Stromal cell of bone marrow (primary cell): ENCODE measurements around the gene KRTAP10-2.
"Not testable (repeated sequence)": the region's sequence is repeated elsewhere in the genome, so short reads cannot be mapped to it uniquely, and the experiment has no call there.

Source experiments
- DNase-seq: peaks from one replicate; pipeline ENCODE4 v3.0.0-alpha.2; 2012; ENCODE audit warnings: low read depth

The KRTAP10-2 gene

GRCh38 chr21:44514218-44514520, 37.1 kb downstream of the KRTAP10-2 start:
- no peak for DNase-seq

DNA sequence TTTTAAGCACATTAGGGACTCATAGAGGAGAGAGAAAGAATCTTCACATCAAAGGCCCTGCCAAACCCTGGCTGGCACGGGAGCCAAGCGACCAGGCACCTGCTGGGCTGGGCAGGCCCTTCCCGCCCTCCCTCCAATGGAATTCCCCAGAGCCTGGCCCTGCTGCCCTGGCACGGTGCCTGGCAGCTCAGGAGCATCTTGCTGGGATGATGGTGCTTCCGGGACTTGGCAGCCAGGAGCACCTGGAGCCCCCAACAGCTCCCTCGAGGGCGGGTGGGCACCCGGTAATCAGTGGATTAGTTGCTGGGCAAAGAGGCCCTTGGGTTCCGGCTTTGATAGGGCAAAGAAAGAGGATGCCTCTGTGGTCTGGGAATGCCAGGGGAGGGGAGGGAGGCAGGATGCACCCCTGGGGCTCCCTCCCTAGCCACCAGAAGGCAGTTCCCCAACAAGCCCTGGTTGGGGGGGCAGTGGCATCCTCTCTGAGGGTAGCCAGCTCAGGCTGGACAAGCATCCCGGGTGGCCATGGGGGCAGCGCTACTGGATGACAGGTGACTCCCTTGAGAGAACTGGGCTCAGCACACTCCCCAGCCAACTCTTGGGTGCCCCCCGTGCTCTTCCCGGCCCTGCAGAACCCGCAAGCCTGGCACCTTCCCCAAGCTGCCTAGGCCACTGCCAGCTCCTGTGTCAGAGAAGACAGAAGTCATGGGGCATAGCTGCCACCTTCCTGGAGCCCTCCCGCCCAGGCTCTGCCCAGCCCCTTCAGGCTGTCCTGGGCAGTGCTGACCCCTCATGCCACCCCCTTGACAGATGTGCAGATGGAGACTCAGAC, 37.7 kb downstream of the KRTAP10-2 start:
- no peak for DNase-seq

DNA sequence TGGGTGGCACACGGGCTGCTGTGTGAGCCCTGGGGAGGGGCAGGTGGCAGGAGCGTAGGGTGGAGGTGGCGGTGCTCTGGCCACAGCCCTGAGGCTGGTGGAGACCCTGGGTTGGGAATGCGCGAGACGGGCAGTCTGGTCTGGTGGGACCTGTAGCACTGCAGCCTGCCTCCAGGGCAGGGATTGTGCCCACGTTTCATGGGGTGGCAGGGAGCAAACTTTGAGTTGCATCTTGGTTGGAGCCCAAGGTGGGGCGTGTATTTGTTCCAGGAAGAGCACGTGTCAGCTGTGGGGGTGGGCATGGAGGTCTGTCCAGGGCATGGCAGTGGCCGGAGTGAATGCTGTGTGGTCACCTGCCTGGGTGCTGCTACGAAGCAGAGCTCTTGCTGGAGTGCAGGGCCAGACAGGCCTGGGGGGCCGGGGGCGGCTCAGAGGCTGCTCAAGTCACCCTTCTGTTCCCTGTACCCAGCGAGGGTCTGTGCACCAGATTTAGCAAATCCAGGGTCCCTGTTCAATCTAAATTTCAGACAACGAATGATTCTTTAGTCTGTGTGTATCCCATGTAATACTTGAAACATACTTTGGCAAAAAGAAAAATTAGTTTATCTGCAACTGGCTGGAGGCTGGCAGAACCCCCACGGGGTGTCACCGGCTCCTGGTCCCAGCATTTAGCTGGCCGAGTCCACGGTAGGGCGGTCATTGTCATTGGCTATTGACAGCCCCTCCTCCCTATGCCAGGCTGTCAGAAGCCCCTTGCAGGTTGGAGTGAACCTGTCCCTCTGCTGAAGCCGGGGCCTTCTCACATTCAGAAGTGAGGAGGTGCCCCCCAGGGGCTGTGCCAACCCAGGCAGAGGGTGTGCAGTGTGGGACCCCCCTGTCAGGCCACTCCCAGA, 38.6 kb downstream of the KRTAP10-2 start:
- no peak for DNase-seq

GRCh38 chr21:44511938-44512275, 39.4 kb downstream of the KRTAP10-2 start:
- no peak for DNase-seq

DNA sequence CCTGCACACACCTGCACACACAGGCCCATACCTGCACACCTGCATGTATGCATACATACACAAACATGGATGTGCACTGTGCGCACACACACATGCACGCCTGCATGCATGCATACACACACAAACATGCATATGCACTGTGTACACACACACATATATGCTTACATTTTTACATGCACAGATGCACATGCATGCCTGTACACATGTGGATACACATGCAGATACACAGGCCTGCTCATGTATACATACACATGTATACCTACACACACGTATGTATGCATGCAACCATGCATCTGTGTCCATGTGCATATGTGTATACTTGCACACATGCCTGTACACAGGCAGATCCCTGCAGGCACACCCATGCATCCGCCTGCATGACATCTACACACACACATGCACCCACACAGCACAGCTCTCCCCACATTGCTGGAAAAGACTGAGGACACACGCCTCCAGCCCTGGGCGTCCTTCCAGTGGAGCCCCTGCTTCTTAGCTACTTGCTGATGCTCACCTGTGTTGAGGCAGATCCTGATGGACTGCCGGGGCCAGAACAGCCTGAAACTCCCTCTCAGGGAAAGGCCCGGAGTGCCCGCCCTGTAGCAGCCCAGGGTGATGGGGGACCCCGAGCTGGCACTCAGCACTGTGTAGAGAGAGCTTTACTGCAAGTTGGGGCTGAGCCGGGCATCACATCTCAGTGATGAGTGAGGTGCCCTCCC, 39.9 kb downstream of the KRTAP10-2 start:
- no peak for DNase-seq

DNA sequence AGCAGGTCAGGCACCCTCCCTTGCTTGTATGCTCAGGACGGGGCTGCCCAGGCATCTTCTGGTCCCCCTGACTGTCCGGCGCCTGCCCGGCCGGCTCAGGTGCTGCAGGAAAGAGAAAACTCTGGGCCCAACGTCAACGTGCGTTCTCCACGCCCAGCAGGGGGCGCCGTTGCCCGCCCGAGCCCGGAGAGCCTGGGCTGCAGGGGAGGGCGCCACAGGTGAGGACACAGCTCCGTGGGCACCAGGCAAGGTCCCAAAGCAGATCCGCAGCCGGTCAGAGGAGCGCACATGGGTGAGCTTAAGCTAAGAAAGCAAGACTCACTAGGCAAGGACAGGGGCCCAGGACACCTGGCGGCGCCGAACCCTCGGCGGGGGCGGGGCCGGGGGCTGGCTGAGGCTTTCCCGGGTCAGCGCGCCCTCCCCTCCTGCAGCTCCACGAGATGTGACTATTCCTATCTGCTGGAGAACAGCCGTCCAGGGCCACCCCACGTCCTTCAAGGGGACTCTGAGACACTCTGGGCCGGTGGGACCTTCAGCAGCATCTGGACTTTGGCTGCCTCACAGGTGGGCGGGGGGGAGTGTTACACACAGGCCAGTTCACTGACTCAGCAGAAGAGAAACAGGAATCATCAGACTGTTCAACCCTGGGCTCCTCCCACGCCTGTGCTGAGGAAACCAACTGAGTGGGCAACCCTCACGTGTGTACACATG, 40.6 kb downstream of the KRTAP10-2 start:
- no peak for DNase-seq

GRCh38 chr21:44510109-44510507, 41.2 kb downstream of the KRTAP10-2 start:
- no peak for DNase-seq

- no peak for DNase-seq
These were observed 41.8 kb downstream of the KRTAP10-2 start for GRCh38 chr21:44509539-44509938.

DNA sequence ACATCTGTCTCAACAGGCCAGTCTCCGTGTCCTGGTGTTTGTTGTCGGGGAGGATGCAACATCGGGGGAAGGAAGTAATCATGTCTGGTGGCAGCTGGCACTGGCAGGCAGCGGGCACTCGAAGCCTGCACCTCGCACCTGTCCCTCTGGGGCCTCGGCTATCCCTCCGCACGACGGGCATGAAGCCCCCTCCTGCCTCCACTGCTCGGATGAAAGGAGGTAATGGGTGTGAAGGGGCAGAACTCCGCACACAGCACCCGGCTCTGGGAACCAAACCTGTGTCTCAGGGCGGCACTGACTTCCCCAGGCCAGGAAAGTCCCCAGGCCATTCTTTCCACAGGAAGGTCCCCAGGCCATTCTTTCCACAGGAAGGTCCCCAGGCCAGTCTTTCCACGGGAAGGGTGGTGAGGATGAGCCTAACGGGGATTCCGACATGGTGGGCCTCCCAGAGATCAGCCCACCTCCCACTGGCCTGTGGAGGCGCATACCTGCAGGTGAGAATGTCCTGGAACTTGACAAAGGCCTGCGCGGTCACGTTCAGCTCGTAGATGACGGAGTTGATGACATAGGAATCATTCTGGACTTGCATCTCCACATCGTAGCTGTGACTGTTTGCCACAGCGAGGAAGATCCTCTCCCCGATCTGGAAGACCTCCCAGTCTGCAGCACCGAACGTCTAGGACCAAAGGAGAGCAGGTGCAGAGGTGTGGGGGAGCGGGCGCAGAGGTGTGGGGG, 42.4 kb downstream of the KRTAP10-2 start:
- no peak for DNase-seq

GRCh38 chr21:44508426-44508710, 42.9 kb downstream of the KRTAP10-2 start:
- DNase-seq: no peak

GRCh38 chr21:44507673-44508425, 43.5 kb downstream of the KRTAP10-2 start:
- DNase-seq: no peak

DNA sequence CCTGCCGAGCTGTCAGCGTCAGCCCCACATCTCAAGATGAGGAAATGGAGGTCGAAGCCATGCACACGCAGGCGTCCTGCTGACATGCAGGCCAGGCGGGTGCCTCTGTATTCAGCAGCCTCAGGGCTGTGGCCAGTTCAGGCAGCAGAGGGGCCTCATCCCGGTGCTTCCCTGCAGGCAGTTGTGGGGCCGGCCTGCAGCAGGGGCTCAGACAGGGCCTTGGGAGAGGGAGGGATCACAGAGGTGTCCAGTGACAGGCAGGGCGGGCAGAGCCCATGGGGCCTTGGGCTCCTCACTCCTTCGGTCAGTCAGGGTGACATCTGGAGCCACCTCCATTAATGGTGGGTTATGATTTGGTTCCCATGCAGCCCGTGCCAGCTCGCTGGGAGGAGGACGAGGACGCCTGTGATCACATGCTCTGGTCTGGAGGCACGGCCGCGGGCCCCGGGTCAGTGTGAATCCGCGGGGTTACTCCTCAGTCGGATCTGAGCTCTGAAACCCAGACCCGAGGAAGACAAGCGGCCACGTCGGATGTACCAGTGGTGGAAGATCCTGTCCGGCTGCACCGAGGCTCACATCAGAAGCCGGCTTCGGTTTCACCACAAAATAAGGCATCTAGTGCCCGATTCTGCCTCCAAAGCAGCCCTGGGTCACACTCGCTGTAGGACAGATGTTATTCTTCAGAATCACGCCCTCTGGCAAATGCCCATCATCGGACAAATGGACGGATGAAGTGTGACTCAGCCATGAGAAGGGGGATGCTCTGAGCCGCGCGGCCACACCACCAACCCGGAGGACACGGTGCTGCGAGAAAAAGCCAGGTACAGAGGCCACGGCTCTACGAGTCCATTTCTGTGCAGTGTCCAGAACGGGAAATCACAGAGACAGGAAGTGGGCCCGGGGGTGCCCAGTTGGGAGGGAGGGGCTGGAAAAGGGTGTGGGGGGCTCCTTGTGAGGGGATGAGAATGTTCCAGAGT, 44.7 kb downstream of the KRTAP10-2 start:
- DNase-seq: no peak

DNA sequence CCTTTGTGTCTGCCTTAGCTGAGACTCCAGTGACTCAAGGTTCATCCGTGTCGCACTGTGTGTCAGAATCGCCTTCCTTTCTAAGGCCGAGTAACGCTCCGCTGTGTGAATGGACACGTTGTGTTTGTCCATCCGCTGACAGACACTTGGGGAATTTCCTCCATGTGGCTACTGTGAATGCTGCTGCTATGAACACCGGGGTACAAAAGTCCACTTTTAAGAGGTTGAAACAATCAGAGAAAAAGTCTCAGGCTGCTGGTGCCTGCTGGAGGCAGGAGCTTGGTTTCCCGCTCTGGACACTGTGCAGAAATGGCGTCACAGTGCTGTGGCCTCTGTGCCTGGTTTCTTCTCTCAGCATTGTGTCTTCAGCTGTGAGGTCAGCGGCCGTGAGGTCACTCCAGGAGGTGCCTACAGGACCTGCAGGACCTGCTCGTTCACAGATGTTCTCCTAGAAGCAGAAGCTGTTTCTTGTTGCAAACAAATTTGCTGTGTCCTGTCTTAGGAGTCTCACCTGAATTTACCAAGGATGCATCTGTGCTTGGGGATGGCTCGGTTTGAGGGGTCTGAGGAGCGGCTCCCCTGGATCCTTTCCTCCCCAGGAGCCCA, 45.5 kb downstream of the KRTAP10-2 start:
- DNase-seq: no peak

DNA sequence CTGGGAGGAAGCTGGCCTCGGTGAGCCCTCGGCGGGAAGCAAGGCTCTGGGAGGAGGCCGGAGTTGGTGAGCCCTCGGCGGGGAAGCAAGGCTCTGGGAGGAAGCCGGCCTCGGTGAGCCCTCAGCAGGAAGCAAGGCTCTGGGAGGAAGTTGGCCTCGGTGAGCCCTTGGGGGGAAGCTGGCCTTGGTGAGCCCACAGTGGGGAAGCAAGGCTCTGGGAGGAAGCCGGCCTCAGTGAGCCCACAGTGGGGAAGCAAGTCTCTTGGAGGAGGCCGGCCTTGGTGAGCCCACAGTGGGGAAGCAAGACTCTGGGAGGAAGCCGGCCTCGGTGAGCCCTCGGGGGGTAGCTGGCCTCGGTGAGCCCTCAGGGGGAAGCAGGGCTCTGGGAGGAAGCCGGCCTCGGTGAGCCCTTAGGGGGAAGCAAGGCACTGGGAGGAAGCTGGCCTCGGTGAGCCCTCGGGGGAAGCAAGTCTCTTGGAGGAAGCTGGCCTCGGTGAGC, 47.4 kb downstream of the KRTAP10-2 start:
- no peak for DNase-seq

DNA sequence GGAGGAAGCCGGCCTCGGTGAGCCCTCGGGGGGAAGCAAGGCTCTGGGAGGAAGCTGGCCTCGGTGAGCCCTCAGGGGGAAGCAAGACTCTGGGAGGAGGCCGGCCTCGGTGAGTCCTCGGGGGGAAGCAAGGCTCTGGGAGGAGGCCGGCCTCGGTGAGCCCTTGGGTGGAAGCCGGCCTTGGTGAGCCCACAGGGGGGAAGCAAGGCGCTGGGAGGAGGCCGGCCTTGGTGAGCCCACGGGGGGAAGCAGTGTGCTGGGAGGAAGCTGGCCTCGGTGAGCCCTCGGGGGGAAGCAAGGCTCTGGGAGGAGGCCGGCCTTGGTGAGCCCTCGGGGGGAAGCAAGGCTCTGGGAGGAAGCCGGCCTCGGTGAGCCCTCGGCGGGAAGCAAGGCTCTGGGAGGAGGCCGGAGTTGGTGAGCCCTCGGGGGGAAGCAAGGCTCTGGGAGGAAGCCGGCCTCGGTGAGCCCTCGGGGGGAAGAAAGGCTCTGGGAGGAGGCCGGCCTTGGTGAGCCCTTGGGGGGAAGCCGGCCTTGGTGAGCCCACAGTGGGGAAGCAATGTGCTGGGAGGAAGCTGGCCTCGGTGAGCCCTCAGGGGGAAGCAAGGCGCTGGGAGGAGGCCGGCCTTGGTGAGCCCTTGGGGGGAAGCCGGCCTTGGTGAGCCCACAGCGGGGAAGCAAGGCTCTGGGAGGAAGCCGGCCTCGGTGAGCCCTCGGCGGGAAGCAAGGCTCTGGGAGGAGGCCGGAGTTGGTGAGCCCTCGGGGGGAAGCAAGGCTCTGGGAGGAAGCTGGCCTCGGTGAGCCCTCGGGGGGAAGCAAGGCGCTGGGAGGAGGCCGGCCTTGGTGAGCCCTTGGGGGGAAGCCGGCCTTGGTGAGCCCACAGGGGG, 48.1 kb downstream of the KRTAP10-2 start:
- not testable (repeated sequence) for DNase-seq

- no peak for DNase-seq
These were observed 48.9 kb downstream of the KRTAP10-2 start for GRCh38 chr21:44502171-44502958.
